K562 (cell line): ENCODE data around the gene SLC25A21. TPM values are rescaled to one million over a fixed set of nuclear protein-coding genes. Genes with fewer than 3 reads are reported as not detected.

Experiments used
- ATF7 ChIP-seq: fragments of 450-650 bp; IDR thresholded peaks from 2 replicates; pipeline ENCODE4 v1.7.1; 2014; ENCODE audit warnings: mild to moderate bottlenecking, moderate library complexity
- CBFB ChIP-seq: sonication (generic); formaldehyde crosslinking; IDR thresholded peaks from 2 replicates; pipeline ENCODE4 v1.4.0; 2020; ENCODE audit warnings: mild to moderate bottlenecking, missing genetic modification reagents
- FOXJ3 ChIP-seq: sonication (generic); formaldehyde crosslinking; IDR thresholded peaks from 2 replicates; pipeline ENCODE4 v1.4.0; 2020; ENCODE audit warnings: mild to moderate bottlenecking, missing genetic modification reagents
- HNRNPUL1 ChIP-seq: fragments of 200-400 bp; formaldehyde crosslinking; IDR thresholded peaks from 2 replicates; pipeline ENCODE4 v1.6.1; 2017; ENCODE audit warnings: low read length
- JUND ChIP-seq, 2 experiments: IDR thresholded peaks; 2 replicates in 1 of 2; 3 replicates in 1 of 2; pipeline ENCODE4 v1.6.1; 2011; ENCODE audit warnings: borderline replicate concordance in 2 of 2, low read depth in 2 of 2, low read length in 2 of 2, improper control_type of control experiment in 1 of 2, missing biosample characterization in 1 of 2, missing genetic modification characterization in 1 of 2, missing genetic modification reagents in 1 of 2
- MTA2 ChIP-seq: fragments of 450-650 bp; IDR thresholded peaks from 2 replicates; pipeline ENCODE4 v1.6.1; 2016; ENCODE audit warnings: low read depth
- NBN ChIP-seq: fragments of 450-650 bp; IDR thresholded peaks from 2 replicates; pipeline ENCODE4 v1.6.1; 2016; ENCODE audit warnings: low read depth, mild to moderate bottlenecking
- NCOR1 ChIP-seq: fragments of 450-650 bp; IDR thresholded peaks from 2 replicates; pipeline ENCODE4 v1.6.1; 2016; ENCODE audit warnings: mild to moderate bottlenecking, moderate library complexity
- PTTG1 ChIP-seq: fragments of 450-650 bp; IDR thresholded peaks from 2 replicates; pipeline ENCODE4 v1.6.1; 2016; ENCODE audit warnings: low read depth, mild to moderate bottlenecking, missing genetic modification characterization, missing compliant biosample characterization
- SMARCC2 ChIP-seq: fragments of 450-650 bp; IDR thresholded peaks from 2 replicates; pipeline ENCODE4 v1.6.1; 2017; ENCODE audit warnings: antibody characterized with exemption, moderate library complexity, mild to moderate bottlenecking, low read depth
- SPI1 ChIP-seq: IDR thresholded peaks from 2 replicates; pipeline ENCODE4 v1.6.1; 2011; ENCODE audit warnings: low read depth, low read length, control low read depth, borderline replicate concordance
- ZC3H8 ChIP-seq: fragments of 450-650 bp; IDR thresholded peaks from 2 replicates; pipeline ENCODE4 v1.6.1; 2017
- ZNF644 ChIP-seq: fragments of 200-800 bp; sonication (Bioruptor generic); IDR thresholded peaks from 2 replicates; pipeline ENCODE4 v1.6.1; 2016; ENCODE audit warnings: low read depth, missing genetic modification characterization, missing compliant biosample characterization
- ZNF668 ChIP-seq: fragments of 250-450 bp; sonication (Bioruptor Pico); IDR thresholded peaks from 2 replicates; pipeline ENCODE4 v1.8.0; 2022; ENCODE audit warnings: mild to moderate bottlenecking, inconsistent platforms
- polyA plus RNA-seq, 8 experiments: library from polyadenylated mRNA; depleted of rRNA in 4 of 8; stranded (reverse) in 5 of 8; unstranded in 3 of 8; fragments of >200 nt; fragmentation: Nextera tagmentation in 2 of 8; fragmentation: Illumina TruSeq in 1 of 8; extraction: Ambion mirVana in 2 of 8; extraction: Trizol in 1 of 8; gene quantifications; 2 replicates each; pipeline versions ENCODE4 v1.2.1 to v1.2.3, GENCODE V29; 2011 to 2014; ENCODE audit warnings: inconsistent platforms in 1 of 8, missing spikeins in 1 of 8
- total RNA-seq, 7 experiments: library from RNA; depleted of rRNA in 6 of 7; stranded (reverse); fragments of >200 nt in 6 of 7; fragmentation: Illumina TruSeq in 2 of 7; extraction: Trizol in 2 of 7; gene quantifications; 2 replicates each; pipeline versions ENCODE4 v1.2.1 to v1.2.3, GENCODE V29; 2011 to 2021; ENCODE audit warnings: low replicate concordance in 1 of 7
- TF ChIP-seq, protein P1 (sequence below): fragments of 250-450 bp; sonication (Bioruptor Pico); IDR thresholded peaks from 2 replicates; pipeline ENCODE4 v1.5.0; 2020; ENCODE audit warnings: mild to moderate bottlenecking
- TF ChIP-seq, protein P2 (sequence below): sonication (generic); formaldehyde crosslinking; IDR thresholded peaks from 2 replicates; pipeline ENCODE4 v1.8.0; 2022; ENCODE audit warnings: missing genetic modification reagents, mild to moderate bottlenecking, borderline replicate concordance
- TF ChIP-seq, protein P3 (sequence below): sonication (generic); formaldehyde crosslinking; IDR thresholded peaks from 2 replicates; pipeline ENCODE4 v1.8.0; 2023; ENCODE audit warnings: missing genetic modification reagents, mild to moderate bottlenecking, borderline replicate concordance
- TF ChIP-seq, protein P4 (sequence below): fragments of 450-650 bp; conservative IDR thresholded peaks from 2 replicates; pipeline ENCODE4 v1.6.1; 2016; ENCODE audit warnings: missing genetic modification characterization, low read depth, mild to moderate bottlenecking, missing compliant biosample characterization, moderate library complexity

The SLC25A21 gene
- total and polyA plus RNA-seq, 9 of the 15 experiments (the other 6 are each of a cell fraction or from before 2014, with no cell fraction given) = 15.2 to 46.7 (median 28.7) TPM

DNA sequence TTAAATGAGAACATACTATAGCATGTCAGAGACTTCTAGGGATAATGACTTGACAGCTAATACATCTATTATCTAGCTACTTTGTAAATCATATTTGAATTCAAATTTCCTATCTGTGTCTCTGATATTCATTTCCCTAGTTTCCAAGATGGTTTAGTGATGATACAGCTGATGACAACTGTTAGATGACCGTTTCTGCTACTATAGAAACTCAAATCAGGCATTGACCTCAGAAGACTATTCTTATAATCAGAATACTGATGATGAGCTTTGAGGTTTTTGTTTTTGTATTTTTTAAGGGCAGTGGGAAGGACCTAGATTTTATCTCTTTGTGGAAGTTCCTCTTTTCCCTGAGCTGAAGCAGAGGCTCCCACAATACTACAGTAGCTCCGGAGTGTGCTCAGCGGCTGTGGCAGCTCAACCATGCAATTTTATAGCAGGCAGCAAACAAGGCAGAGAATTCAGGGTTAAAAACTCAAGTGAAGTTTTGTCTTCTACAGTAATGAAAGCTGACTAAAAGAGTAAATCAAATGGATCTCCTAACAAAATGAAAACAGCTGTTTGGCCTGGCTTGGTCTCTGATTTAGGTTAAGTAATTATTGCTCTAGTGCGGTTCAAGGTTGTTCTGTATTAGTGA lies 145.1 kb downstream of the SLC25A21 start (continued):
- TF ChIP-seq JUND (IDR thresholded peaks at IDR 0.05; ENCODE audit: borderline replicate concordance, low read depth, low read length) = 0 out of 2 replicates have a peak, but pooled peaks have one; percentile 35
- TF ChIP-seq JUND (tag; IDR thresholded peaks at IDR 0.05; ENCODE audit: borderline replicate concordance, low read depth, low read length) = no peak
- TF ChIP-seq, protein P1, sequence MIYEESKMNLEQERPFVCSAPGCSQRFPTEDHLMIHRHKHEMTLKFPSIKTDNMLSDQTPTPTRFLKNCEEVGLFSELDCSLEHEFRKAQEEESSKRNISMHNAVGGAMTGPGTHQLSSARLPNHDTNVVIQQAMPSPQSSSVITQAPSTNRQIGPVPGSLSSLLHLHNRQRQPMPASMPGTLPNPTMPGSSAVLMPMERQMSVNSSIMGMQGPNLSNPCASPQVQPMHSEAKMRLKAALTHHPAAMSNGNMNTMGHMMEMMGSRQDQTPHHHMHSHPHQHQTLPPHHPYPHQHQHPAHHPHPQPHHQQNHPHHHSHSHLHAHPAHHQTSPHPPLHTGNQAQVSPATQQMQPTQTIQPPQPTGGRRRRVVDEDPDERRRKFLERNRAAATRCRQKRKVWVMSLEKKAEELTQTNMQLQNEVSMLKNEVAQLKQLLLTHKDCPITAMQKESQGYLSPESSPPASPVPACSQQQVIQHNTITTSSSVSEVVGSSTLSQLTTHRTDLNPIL = no peak
- peak; percentile 75 for TF ChIP-seq SPI1
- no peak for TF ChIP-seq ZNF668 (CRISPR knock-in tag)
- no peak for TF ChIP-seq NBN
- TF ChIP-seq SMARCC2 = peak; percentile 56; the same call in 1 of the 2 replicates
- TF ChIP-seq, protein P2, sequence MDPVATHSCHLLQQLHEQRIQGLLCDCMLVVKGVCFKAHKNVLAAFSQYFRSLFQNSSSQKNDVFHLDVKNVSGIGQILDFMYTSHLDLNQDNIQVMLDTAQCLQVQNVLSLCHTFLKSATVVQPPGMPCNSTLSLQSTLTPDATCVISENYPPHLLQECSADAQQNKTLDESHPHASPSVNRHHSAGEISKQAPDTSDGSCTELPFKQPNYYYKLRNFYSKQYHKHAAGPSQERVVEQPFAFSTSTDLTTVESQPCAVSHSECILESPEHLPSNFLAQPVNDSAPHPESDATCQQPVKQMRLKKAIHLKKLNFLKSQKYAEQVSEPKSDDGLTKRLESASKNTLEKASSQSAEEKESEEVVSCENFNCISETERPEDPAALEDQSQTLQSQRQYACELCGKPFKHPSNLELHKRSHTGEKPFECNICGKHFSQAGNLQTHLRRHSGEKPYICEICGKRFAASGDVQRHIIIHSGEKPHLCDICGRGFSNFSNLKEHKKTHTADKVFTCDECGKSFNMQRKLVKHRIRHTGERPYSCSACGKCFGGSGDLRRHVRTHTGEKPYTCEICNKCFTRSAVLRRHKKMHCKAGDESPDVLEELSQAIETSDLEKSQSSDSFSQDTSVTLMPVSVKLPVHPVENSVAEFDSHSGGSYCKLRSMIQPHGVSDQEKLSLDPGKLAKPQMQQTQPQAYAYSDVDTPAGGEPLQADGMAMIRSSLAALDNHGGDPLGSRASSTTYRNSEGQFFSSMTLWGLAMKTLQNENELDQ (CRISPR knock-in tag) = no peak
- TF ChIP-seq PTTG1 (tag) = no peak
- no peak for TF ChIP-seq MTA2
- TF ChIP-seq FOXJ3 = no peak
- TF ChIP-seq NCOR1 = no peak
- TF ChIP-seq, protein P3, sequence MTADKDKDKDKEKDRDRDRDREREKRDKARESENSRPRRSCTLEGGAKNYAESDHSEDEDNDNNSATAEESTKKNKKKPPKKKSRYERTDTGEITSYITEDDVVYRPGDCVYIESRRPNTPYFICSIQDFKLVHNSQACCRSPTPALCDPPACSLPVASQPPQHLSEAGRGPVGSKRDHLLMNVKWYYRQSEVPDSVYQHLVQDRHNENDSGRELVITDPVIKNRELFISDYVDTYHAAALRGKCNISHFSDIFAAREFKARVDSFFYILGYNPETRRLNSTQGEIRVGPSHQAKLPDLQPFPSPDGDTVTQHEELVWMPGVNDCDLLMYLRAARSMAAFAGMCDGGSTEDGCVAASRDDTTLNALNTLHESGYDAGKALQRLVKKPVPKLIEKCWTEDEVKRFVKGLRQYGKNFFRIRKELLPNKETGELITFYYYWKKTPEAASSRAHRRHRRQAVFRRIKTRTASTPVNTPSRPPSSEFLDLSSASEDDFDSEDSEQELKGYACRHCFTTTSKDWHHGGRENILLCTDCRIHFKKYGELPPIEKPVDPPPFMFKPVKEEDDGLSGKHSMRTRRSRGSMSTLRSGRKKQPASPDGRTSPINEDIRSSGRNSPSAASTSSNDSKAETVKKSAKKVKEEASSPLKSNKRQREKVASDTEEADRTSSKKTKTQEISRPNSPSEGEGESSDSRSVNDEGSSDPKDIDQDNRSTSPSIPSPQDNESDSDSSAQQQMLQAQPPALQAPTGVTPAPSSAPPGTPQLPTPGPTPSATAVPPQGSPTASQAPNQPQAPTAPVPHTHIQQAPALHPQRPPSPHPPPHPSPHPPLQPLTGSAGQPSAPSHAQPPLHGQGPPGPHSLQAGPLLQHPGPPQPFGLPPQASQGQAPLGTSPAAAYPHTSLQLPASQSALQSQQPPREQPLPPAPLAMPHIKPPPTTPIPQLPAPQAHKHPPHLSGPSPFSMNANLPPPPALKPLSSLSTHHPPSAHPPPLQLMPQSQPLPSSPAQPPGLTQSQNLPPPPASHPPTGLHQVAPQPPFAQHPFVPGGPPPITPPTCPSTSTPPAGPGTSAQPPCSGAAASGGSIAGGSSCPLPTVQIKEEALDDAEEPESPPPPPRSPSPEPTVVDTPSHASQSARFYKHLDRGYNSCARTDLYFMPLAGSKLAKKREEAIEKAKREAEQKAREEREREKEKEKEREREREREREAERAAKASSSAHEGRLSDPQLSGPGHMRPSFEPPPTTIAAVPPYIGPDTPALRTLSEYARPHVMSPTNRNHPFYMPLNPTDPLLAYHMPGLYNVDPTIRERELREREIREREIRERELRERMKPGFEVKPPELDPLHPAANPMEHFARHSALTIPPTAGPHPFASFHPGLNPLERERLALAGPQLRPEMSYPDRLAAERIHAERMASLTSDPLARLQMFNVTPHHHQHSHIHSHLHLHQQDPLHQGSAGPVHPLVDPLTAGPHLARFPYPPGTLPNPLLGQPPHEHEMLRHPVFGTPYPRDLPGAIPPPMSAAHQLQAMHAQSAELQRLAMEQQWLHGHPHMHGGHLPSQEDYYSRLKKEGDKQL (CRISPR knock-in tag) = no peak
- TF ChIP-seq CBFB = no peak
- TF ChIP-seq HNRNPUL1 = no peak
- TF ChIP-seq ZNF644 (tag) = no peak
- TF ChIP-seq ZC3H8 = no peak
- TF ChIP-seq ATF7 = 0 out of 2 replicates have a peak, but pooled peaks have one; percentile 12
- TF ChIP-seq, protein P4, sequence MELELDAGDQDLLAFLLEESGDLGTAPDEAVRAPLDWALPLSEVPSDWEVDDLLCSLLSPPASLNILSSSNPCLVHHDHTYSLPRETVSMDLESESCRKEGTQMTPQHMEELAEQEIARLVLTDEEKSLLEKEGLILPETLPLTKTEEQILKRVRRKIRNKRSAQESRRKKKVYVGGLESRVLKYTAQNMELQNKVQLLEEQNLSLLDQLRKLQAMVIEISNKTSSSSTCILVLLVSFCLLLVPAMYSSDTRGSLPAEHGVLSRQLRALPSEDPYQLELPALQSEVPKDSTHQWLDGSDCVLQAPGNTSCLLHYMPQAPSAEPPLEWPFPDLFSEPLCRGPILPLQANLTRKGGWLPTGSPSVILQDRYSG (tag) = no peak
